Measurements from ENCODE around the gene RNF123.

GRCh38 chr3:49662720-49663413, 26.5 kb upstream of the RNF123 start:
- TF ChIP-seq EZH2 (IDR thresholded peaks at IDR 0.05), result no peak
- TF ChIP-seq CTCF (IDR thresholded peaks at IDR 0.05 in 2 of 3, conservative IDR thresholded peaks at IDR 0.05 in 1 of 3; ENCODE audit: borderline replicate concordance in 1 of 3, insufficient read depth in 1 of 3, low read depth in 2 of 3, low read length in 2 of 3), result no peak
- no peak for TF ChIP-seq POLR2A (IDR thresholded peaks at IDR 0.05; ENCODE audit: borderline replicate concordance, extremely low read depth, insufficient read depth, insufficient read length)
- no peak for TF ChIP-seq ZNF274 (IDR thresholded peaks at IDR 0.05; ENCODE audit: low read depth, low read length)
- no peak for TF ChIP-seq ZFX (IDR thresholded peaks at IDR 0.05)
- TF ChIP-seq POLR2AphosphoS5 (IDR thresholded peaks at IDR 0.05; ENCODE audit: low read depth, low read length), result no peak
- TF ChIP-seq SP1 (IDR thresholded peaks at IDR 0.05; ENCODE audit: low read depth), result no peak
- TF ChIP-seq FOSL1 (IDR thresholded peaks at IDR 0.05; ENCODE audit: low read depth), result no peak
- TF ChIP-seq SIN3A (IDR thresholded peaks at IDR 0.05; ENCODE audit: low read depth), result no peak
- TF ChIP-seq CBX3 (IDR thresholded peaks at IDR 0.05; ENCODE audit: low read depth), result no peak
- no peak for TF ChIP-seq TCF7L2 (IDR thresholded peaks at IDR 0.05; ENCODE audit: borderline replicate concordance, extremely low read depth, insufficient read depth, insufficient read length)
- no peak for TF ChIP-seq RAD21 (IDR thresholded peaks at IDR 0.05; ENCODE audit: low read depth)
- TF ChIP-seq CEBPB (IDR thresholded peaks at IDR 0.05; ENCODE audit: low read depth), result no peak

Data from HCT116 (cell line).